Amniotic epithelial cell (primary cell): ENCODE results near the gene TMEM115.
A peak's percentile ranks its signal among the peaks of the same experiment; 100 is the strongest.

Source experiments
- DNase-seq: peaks from one replicate; pipeline ENCODE4 v3.0.0-alpha.2; 2010; ENCODE audit warnings: low read depth

TMEM115 gene

DNA sequence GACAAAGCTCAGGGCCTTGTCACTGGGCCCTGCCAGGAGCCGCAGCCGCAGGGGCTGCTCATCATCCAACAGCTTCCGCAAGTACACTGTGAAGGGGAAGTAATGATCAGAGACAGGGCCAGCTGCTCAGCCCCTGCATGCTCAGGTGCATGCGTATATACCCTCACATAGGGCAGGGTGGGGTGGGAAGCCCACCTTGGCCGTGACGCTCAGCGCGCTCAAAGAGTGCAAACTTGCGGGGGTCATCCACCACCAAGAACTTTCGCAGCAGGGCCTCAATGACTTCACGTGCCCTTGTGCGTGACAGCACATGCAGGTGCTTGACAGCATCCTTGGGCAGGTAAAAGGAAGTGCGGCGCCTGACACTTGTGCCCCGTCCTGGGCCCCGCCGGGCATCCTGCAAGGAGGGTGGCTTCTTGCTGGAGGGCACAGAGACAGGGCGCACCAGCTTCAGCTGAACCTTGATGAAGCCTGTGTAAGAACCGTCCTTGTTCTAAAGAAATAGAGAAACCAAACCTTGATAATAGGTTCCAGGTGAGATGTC lies 27.9 kb downstream of the TMEM115 start:
- no peak for DNase-seq

DNA sequence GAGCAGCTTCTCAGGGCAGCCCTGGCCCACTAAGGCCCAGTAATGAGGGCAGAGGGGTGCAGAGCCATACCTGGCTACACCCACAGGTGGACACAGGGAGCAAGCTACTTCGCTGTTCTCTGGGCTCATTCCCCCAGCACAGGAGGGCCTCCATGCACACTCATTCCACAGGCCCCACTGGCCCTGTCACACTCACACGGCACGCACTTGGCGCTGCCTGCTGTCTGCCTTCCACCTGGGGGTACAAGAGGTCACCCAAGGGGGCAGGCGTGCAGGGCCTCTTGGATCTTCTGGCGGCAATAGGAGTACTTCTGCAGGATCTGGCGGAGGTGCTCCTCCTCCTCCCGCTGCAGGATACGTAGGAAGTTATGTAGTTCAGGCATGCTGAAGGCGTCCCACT lies 29.0 kb downstream of the TMEM115 start:
- no peak for DNase-seq

DNA sequence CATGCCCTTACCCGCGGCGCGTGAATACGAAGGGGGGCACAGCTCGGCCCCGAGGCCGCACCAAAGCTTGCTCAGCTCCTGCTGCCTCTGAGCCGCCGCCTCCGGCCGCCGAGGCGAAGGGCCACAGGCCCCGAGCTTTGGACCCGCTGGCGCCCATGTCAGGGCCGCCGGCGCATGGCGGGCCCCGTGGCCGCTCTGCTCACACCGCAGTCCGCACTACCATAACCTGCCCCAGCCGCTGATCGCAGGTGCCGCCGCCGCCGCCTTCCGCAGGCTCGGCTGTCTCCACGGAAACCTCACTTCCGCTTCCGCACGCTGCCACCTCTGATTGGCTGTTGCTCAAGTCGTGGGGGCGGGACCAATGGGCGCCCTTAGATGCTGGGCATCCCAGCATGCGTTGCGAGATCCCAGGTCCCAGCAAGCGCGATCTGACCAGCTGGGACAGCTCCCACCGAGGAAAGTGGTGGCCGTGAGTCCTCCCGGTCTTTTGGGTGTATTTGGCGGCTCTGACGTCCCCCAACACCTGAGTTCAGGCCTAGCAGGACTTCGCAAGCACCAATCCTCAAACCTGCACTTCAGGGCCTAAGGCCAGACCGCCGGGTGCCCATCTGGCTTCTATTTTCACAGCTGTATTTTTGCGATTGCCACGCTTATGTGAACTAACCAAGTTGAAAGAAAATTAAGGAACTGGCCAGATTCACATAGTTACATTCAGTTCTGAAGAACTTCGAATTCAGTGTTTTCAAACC lies 31.2 kb downstream of the TMEM115 start, which contains the start of gene TUSC2:
TSS of gene TUSC2 (minus strand) at position 281 of the 749 bp plus-strand sequence. CDS start at position 157, 124 bp downstream.
- peak; percentile 90 for DNase-seq

DNA sequence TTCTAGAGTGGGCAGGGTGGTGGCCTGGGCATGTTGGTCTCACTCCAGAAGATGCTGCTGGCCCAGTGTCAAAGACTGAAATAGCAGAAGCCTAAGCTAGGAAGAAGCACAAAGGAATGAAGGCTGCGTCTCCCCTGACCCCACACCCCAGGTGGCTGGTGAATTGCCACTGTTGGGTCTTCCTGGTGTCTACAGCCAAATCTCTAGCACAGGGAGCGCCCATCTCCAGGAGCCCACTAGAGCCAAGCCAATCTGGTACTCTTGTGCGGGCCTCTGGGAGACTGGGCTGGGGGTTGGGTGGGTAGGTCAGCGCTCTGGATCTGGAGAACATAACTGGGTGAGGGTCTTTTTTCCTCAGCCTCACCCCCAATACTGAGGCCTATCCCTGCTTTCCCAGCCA lies 32.2 kb downstream of the TMEM115 start:
- DNase-seq: no peak

DNA sequence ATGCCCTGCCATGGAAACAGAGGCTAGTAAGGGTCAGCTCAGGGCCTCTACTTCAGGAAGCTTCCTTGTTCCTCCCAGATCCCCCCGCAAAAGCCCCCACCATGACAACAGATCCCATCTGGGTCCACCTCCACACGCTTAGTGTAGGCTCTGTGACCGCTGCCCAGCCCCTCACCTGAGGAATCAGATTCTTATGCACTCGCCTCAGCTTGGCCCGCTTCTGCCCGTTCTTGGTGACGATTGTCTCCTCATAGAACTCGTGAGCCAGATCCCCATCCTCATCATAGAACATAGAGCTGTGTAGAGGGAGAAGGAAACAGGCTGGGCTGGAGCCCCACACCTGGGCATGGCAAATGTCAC lies 33.2 kb downstream of the TMEM115 start:
- DNase-seq: no peak

DNA sequence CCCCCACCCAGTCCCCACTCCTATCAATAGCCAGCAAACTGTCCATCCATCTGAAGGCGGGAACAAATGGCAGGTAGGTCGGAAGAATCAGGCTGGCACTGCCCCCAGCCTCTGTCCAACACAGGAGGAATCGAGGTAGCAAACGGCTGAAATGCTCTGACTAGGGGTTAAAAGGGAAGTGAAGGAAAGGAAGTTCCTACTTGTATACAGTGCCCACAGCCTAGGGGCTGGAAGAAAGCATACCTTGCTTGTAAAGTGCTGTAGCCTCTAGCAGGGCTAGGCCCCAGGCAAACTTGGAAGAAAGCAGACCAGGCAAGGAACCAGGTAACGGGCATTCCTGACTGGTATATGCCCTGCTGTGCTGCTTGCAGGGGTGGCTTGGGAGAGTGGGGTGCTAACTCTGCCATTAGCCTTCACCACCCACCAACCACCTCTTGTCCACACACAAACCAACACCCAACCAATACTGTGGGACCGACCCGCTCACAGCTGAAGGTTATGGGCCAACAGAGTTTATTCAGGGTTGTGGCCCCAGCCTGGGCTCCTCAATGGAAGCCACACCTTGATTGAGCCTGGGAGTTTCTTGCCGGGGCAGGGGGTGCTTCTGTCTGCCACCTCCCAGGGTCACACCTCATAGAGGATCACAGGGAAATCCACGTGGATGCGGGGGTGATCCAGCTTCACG lies 33.7 kb downstream of the TMEM115 start:
- no peak for DNase-seq

DNA sequence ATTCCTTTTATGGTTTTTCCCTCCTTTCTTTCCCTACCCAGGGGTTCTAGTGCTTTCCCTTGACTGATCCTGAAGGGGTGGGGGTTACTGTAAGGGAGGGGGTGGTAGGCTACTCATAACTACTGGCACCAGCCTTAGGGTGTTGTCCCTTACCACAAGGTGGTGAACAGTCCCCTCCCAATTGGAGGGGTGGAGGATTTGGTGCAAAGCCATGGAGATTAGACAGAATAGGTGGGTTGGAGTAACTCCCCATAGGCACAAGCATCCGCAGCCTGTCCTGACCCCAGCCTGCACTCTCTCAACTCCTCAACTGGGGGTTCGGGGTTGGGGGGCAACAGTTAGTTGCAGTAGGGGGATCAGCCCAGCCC lies 34.2 kb downstream of the TMEM115 start:
- DNase-seq: no peak

DNA sequence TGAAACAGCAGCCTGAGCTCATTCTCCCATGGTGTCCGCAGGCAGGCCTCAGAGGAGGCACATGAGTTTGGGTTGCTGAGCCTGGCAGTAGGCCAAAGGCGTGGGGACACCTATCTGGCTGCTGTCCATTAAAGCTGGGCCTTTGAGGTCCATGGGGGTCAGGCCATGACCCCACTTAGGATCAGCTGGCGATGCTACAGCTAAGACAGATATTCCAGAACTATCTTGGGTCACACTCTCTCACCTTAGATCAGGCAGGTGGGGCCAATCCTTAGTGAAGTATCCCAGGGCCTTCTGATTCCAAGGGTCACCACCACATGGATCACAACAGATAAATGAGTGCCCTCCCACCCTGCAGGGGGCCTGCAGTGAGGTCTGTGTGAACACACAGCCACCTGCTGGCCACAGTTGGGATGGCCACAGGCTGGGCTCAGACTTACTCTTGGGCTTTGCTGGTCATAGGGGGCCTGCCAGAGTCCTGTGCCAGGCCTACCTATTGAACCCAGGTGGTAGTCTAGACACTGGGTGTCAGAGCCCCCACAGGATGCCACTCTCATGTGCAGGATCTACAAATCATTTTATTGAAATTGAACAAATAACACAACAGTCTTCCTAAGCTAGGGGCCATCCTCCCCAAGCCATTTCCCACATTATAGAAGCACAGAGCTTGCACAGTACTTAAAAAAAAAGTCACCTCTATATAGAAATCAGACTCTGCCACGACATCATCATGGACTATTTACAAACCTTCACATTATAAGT lies 34.8 kb downstream of the TMEM115 start:
- DNase-seq: peak; percentile 52

DNA sequence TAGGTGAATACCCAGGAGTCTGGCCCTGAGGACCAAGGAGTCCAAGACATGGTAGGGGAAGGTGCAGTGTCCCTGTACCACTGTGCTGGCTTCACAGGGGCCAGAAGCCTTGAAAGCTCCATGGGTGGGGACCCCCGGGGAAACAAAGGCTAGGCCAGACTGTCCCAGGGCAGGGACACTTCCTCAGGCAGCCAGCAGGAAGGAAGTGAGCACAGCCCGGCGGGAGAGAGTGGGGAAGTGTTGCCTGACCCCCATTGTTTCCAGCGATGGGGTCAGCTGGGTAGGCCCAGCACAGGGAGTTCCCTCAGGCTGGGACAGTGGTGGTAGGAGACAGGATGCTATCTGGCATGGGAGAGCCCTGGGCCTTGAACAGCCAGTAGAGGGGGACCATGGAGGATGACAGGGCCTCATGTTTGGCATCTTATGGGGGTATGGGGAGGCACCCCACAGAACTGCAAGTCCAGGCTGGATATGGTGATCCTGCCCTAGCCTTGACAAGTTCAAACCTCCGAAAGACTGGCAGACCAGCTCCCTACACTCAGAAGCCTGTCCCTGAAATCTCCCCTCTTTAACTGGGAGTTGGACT lies 35.6 kb downstream of the TMEM115 start:
- no peak for DNase-seq

DNA sequence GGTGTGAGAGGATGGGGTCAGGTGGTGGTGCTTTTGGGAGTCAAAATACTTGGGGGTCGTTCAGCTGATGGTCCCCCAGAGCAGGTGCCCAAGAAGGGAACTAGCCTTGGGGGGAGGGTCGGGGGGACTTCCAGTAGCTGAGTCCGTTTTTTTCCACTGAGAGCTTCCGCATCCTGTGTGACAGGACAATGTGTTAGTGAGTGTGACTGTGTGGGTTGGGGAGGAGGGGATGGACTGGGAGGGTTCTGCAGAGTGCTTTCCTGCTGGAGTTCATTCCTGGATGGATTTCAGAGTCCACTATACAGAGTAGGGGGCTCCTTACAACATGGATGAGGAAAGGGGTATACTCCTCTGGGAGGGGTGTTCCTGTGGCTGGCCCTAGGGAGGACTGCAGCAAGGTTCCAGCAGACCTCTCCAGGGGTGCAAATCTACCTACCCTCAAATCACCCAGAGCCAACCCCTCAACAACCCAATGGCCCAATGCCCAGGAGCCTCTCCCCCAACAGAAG lies 36.2 kb downstream of the TMEM115 start:
- no peak for DNase-seq

DNA sequence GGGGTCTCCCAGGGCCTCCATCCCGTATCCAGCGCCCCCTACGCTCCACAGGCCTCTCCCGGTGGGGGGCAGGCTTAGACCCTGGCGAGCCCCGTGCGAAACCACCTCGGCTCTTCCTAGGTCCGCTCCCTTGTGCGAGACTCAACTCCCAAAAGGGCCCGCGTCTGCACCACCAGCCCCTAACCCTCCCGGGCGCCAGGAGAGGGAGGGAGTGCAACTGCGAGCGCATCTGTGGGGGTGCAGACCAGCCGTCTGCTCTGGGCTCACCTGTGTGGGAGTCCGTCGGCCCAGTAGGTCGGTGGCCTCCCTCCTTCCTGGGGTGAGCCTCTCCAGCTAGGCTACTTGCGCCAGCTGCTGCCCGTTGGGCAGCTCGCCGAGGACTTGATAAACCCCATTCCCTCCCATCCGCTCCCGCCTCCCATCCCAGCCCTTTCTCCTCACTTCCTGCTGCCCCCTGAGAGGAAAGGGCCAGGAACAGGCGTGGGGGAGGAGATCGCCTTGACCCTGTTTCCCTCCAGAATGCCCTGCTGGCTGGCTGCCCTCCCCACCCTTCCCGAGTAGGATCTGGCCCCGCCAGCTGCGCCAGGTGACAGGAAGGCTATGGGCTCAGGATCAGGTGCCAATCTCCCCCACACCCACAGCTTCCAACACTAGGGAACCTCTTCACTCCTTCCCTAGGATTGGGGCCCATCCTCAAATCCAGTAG lies 36.8 kb downstream of the TMEM115 start, which contains the start of gene HYAL2:
TSS of gene HYAL2 (minus strand) at position 360 of the 706 bp plus-strand sequence. CDS start 2,256 bp downstream, outside the sequence.
- DNase-seq: no peak

DNA sequence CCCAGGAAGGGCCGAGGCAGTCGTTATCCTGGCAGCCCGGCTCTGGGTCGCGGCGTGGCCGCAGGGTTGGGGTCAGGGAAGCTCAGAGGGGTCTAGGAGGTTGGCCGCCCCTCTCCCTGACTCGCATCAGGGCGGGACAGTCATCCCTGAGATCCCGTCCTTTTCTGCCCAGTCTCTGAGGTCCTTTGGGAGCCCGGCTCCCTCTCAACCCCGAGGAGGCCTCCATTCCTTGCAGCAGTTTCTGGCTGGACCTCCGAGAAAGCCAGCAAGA lies 37.3 kb downstream of the TMEM115 start:
- DNase-seq: no peak

DNA sequence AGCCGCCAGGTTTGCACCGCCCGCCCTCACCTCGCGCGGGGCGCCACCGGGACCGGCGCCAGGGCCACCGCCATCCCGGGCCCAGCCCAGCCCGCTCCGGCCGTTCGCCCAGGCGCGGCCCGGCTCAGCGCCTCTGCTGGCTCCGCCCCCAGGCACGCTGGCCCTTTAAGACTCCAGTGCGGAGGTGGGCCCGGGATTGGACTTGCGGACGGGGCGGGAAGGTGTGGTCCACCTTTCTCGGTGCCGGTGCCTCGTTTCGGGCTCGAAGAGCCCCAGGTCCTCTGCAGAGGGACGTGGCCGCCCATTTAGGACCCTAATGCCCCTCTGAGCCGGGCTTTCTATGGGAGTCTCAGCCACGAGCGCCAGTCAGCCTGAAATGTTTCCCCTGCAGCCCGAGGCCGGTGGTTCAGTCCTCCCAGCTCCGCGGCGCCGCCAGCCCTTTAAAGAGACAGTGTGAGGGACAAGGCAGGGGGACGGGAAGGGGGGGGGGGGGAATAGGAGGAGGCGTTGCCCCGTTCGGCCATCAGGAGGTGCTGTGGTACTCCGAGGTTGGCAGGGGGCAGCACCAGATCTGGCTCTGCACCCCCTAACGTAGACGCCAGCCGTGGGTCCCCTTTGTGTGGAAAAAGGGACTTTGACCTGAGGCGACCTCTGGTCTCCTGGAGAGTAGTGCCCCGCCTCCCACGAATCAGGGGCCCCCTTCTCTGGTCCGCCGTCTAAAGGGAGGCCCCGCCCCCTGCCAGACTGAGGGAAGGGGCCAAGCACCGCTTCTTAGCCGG lies 37.8 kb downstream of the TMEM115 start:
- DNase-seq: peak; percentile 84

DNA sequence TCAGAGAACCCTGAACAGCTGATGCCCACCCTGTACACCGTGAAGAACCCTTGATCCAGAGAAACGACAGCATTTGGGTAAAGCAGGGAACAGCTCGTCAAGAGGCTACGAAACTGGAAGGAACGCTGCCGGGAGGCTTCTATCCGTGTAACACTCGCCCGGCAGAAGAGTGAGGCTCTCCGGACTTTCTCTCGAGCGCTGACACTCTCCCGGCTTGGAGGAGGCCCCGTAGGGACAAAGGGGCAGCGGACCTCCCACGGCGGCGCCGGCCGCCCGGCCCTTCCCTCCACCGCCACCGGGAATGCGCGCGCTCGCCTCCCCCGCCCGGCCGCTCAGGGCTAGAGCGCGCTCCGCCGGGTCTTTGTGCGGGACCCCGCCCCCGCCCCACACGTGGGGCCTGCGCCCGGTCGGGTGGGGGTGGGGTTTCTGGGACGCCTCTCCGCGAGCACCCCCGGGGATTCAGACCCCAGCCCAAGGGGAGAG lies 38.4 kb downstream of the TMEM115 start:
- DNase-seq: peak; percentile 61

DNA sequence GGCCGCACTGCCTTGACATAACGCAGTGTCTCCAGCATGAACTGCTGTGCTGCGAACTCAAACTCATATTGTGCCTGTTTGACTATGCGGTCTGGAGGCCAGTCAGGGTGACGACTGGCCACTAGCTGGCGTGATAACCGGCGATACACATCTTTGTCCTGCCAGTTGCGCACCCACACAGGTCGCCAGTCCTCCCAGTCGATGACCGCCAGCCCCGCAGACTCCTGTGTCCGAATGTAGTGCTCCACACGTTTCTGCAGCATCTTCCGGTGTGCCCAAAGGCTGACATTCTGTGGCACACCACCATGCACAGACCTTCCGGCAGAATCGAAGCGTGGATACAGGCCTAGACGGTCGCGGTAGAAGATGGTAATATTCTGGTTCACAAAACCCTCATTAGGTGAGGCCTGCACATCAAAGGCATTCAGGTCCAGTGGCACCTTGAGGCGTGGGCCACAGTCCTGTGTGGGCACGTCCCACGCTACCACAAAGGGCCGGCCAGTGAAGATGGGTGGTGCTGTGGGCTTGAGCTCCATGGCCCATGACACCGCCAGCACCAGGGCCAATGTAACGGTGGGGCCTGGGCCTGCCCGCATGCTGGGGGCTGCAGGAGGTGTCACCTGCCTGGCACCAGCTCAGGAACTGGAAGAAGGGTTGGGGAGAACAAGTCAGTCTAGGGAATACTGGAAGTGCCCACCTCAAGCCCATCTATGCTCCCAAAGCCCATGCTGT lies 39.3 kb downstream of the TMEM115 start:
- no peak for DNase-seq

DNA sequence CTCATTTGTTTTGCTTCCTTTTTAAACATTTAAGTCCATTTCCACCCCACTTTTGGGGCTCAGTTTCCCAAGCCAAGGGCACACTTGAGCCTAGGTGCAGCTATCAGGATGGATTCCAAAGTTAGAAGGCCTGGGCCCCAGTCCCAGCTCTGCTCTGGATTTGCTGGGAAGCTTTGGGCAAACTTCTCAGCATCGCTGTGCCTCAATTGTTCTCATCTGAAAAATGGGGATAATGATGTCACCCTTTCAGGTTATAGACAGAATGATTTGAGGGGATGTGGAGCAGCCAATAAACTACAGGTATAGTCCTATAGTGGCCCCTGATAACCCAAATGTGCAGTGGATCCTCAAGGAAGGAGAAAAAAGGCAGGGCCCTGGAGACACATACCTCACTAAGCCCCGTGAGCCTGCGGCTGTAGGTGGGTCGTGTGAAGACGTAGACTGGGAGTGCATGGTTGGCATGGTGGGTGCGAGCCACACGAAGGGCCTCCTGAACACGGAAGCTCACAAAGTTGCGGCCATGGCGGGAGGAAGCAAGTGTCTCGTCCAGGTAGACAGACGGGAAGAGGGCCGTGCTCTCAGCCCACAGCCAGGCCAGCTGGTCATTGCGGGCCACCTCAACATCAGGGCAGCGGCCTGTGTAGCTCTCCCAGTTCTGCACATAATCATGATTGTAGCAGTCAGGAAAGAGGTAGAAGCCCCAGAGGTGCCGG lies 40.0 kb downstream of the TMEM115 start:
- DNase-seq: no peak

DNA sequence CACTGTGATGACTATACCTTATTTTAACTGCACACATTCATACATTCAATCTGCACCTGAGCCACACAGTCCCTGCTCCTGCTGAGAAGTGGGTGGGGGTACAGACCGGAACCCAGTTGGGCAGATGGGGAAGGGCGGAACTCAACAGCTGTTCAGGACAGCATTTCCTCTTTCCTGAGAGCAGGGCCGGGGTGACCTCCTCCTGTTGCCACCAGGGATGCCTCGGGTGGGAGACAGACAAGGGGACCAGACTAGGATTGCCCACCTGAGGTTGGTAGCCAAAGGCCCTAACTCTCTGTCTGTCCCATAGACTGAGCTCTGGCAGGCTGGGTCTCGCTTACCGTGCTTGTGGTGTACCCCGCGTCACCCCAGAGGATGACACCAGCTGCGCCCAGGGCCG lies 40.7 kb downstream of the TMEM115 start:
- DNase-seq: no peak

DNA sequence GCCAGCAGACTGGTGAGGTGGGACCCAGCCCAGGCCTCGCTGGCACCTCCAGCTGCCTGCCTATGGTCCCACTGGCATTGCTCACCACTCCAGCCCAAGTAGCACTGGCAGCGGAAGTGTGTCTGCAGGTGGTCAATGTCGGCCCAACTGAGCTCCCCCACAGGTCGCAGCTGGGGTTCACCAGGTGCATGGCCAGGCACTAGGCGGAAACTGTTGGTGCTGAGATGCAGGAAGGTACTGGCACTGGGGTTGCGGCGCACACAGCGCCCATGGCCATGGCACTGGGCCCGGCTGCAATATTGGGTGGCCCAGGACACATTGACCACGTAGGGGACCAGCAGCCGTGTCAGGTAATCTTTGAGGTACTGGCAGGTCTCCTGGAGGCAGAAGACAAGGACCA lies 41.2 kb downstream of the TMEM115 start:
- DNase-seq: no peak

DNA sequence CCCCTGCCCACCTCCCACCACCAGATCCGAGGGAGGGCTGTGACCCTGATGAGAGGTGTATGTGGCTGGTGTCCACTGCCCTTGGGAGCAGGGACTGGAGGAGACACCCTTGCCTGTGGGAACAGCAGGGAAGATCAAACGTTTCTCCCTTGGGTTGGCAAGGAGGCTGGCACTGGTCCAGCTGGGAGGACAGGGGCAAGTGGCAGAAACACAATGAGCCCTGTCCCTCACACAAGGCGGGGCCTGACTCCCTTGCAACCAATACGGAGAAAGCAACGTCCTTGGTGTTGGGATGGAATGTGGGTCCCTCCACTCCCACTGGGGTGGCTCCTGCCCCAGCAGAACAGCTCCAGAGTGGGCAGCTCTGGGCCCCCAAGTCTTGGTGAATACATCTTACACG lies 42.0 kb downstream of the TMEM115 start:
- no peak for DNase-seq
